Diencephalon (tissue), 1 donor: ENCODE measurements around the gene TFAP2B. TPM values are rescaled to one million over a fixed set of nuclear protein-coding genes. Genes with fewer than 3 reads are reported as not detected.

Experiments used
- total RNA-seq: library from RNA; depleted of rRNA; stranded (reverse); fragments of >200 nt; gene quantifications from one replicate; pipeline ENCODE4 v1.2.3, GENCODE V29; 2014

Gene TFAP2B
- 0.46 TPM for total RNA-seq

GRCh38 chr6:50818673-50819072, at the start of gene TFAP2B:
Gene TFAP2B (plus strand): TSS chr6:50818871. CDS start chr6:50818892, 21 bp downstream.

Other genes starting within 250 kb of the TFAP2B start
- gene TFAP2D, start 105.3 kb upstream of the TFAP2B start, total RNA-seq: 0.92 TPM